DOHH2 (cell line): ENCODE measurements around the gene BTG4.

Experiments
- EZH2phosphoT487 ChIP-seq: fragments of 200-600 bp; sonication (generic); IDR thresholded peaks from 2 replicates; pipeline ENCODE4 v1.6.1; 2017; ENCODE audit warnings: borderline replicate concordance, mild to moderate bottlenecking, antibody characterized with exemption, low read length, moderate library complexity, mixed read lengths
- TF ChIP-seq, protein P1 (sequence below): fragments of 200-600 bp; sonication (generic); IDR thresholded peaks from one replicate; pipeline ENCODE4 v1.5.1; 2014; ENCODE audit warnings: antibody characterized with exemption, mild to moderate bottlenecking, low read depth, low read length; ENCODE audit not compliant: poor library complexity, severe bottlenecking

DNA sequence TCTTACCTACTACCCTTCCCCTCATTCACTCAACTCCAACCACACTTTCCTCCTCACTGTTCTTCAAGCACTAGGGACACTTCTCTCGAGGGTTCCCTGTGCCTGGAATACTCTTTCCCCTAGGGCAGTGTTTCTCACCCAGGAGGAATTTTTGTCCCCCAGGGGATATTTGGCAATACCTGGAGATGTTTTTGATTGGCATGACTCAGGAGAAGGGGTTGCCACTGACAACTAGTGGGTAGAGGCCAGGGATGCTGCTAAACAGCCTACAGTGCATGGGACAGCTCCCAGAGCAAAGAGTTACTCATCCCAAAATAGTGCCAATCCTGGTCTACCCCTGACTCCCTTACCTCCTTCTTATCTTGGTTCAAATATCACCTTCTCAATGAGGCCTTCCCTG lies 40.0 kb downstream of the BTG4 start:
- TF ChIP-seq, protein P1, sequence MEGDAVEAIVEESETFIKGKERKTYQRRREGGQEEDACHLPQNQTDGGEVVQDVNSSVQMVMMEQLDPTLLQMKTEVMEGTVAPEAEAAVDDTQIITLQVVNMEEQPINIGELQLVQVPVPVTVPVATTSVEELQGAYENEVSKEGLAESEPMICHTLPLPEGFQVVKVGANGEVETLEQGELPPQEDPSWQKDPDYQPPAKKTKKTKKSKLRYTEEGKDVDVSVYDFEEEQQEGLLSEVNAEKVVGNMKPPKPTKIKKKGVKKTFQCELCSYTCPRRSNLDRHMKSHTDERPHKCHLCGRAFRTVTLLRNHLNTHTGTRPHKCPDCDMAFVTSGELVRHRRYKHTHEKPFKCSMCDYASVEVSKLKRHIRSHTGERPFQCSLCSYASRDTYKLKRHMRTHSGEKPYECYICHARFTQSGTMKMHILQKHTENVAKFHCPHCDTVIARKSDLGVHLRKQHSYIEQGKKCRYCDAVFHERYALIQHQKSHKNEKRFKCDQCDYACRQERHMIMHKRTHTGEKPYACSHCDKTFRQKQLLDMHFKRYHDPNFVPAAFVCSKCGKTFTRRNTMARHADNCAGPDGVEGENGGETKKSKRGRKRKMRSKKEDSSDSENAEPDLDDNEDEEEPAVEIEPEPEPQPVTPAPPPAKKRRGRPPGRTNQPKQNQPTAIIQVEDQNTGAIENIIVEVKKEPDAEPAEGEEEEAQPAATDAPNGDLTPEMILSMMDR, result no peak
- TF ChIP-seq EZH2phosphoT487, result no peak
